H1 (cell line): ENCODE data around the gene CCDC89.

ENCODE experiments used
- CTCF ChIP-seq, 3 experiments: IDR thresholded peaks; 1 replicate in 2 of 3; 2 replicates in 1 of 3; pipeline versions ENCODE4 v1.5.1 to v1.6.1; 2011; ENCODE audit warnings: low read length in 3 of 3, mild to moderate bottlenecking in 3 of 3, inconsistent platforms in 2 of 3, low read depth in 1 of 3, moderate library complexity in 1 of 3; ENCODE audit not compliant: insufficient read depth in 1 of 3; ENCODE audit errors: control extremely low read depth in 1 of 3
- EGR1 ChIP-seq: IDR thresholded peaks from 2 replicates; pipeline ENCODE4 v1.6.1; 2011; ENCODE audit warnings: low read depth, low read length, borderline replicate concordance
- FOSL1 ChIP-seq: IDR thresholded peaks from 2 replicates; pipeline ENCODE4 v1.6.1; 2011; ENCODE audit warnings: mild to moderate bottlenecking, low read depth, low read length, moderate library complexity; ENCODE audit not compliant: insufficient read depth
- POLR2A ChIP-seq, 2 experiments: IDR thresholded peaks; 1 replicate in 1 of 2; 2 replicates in 1 of 2; pipeline ENCODE4 v1.6.1; 2011; ENCODE audit warnings: low read depth in 2 of 2, low read length in 2 of 2, mild to moderate bottlenecking in 2 of 2; ENCODE audit errors: control extremely low read depth in 1 of 2
- POLR2AphosphoS5 ChIP-seq: IDR thresholded peaks from 2 replicates; pipeline ENCODE4 v1.6.1; 2011; ENCODE audit warnings: low read depth, low read length
- RAD21 ChIP-seq, 2 experiments: IDR thresholded peaks in 1 of 2; conservative IDR thresholded peaks in 1 of 2; 2 replicates each; pipeline ENCODE4 v1.6.1; 2011; ENCODE audit warnings: low read depth in 2 of 2, low read length in 2 of 2, improper control_type of control experiment in 1 of 2, inconsistent platforms in 1 of 2, mild to moderate bottlenecking in 1 of 2, moderate library complexity in 1 of 2
- SIN3A ChIP-seq, 2 experiments: IDR thresholded peaks in 1 of 2; conservative IDR thresholded peaks in 1 of 2; 2 replicates each; pipeline ENCODE4 v1.6.1; 2011 to 2012; ENCODE audit warnings: low read length in 2 of 2, improper control_type of control experiment in 1 of 2, low read depth in 1 of 2, mild to moderate bottlenecking in 1 of 2
- SUZ12 ChIP-seq: fragments of 200-600 bp; sonication (generic); IDR thresholded peaks from 2 replicates; pipeline ENCODE4 v1.6.1; 2012; ENCODE audit warnings: mild to moderate bottlenecking, inconsistent platforms, low read length, moderate library complexity, mixed read lengths
- TAF1 ChIP-seq: IDR thresholded peaks from 2 replicates; pipeline ENCODE4 v1.6.1; 2011; ENCODE audit warnings: mild to moderate bottlenecking, low read depth, low read length

GRCh38 chr11:85634747-85635146 is 51.2 kb downstream of the CCDC89 start:
- TF ChIP-seq TAF1 (no peak), RAD21 (IDR thresholded peaks at IDR 0.05 in 1 of 2, conservative IDR thresholded peaks at IDR 0.05 in 1 of 2; ENCODE audit: low read depth in 2 of 2, low read length in 2 of 2) (no peak), CTCF (IDR thresholded peaks at IDR 0.05; ENCODE audit: control extremely low read depth in 1 of 3, insufficient read depth in 1 of 3, low read depth in 1 of 3, low read length in 3 of 3) (no peak), EGR1 (no peak), SIN3A (conservative IDR thresholded peaks at IDR 0.05 in 1 of 2, IDR thresholded peaks at IDR 0.05 in 1 of 2; ENCODE audit: low read depth in 1 of 2, low read length in 2 of 2) (no peak), POLR2AphosphoS5 (no peak), POLR2A (IDR thresholded peaks at IDR 0.05; ENCODE audit: control extremely low read depth in 1 of 2, low read depth in 2 of 2, low read length in 2 of 2) (no peak), SUZ12 (no peak), FOSL1 (no peak)
